Cortex of kidney (tissue), 1 donor: ENCODE measurements around the gene APOA1.
"Not testable (repeated sequence)": the region's sequence is repeated elsewhere in the genome, so short reads cannot be mapped to it uniquely, and the experiment has no call there.

Source experiments
- DNase-seq: peaks from one replicate; lab custom pipeline; 2025; lab: John Stamatoyannopoulos, UW

APOA1 gene

GRCh38 chr11:116813781-116814471 is 23.5 kb downstream of the APOA1 start:
- no peak for DNase-seq

- no peak for DNase-seq
Observed at GRCh38 chr11:116813170-116813569, 24.3 kb downstream of the APOA1 start.

GRCh38 chr11:116812109-116812508 is 25.3 kb downstream of the APOA1 start:
- no peak for DNase-seq

- DNase-seq: no peak
Observed at GRCh38 chr11:116811194-116811593, 26.2 kb downstream of the APOA1 start.

GRCh38 chr11:116808262-116809175 is 28.9 kb downstream of the APOA1 start:
- no peak for DNase-seq

- no peak for DNase-seq
Observed at GRCh38 chr11:116807601-116808261, 29.7 kb downstream of the APOA1 start.

- no peak for DNase-seq
Observed at GRCh38 chr11:116804001-116804400, 33.4 kb downstream of the APOA1 start.

- DNase-seq: not testable (repeated sequence)
Observed at GRCh38 chr11:116801662-116802061, 35.8 kb downstream of the APOA1 start.

GRCh38 chr11:116800610-116801009 is 36.8 kb downstream of the APOA1 start:
- no peak for DNase-seq

- no peak for DNase-seq
Observed at GRCh38 chr11:116798368-116798767, 39.1 kb downstream of the APOA1 start.

GRCh38 chr11:116797816-116798215 is 39.6 kb downstream of the APOA1 start:
- DNase-seq: no peak

- no peak for DNase-seq
Observed at GRCh38 chr11:116796548-116796947, 40.9 kb downstream of the APOA1 start.

- no peak for DNase-seq
Observed at GRCh38 chr11:116794851-116795250, 42.6 kb downstream of the APOA1 start.

GRCh38 chr11:116793772-116794097 is 43.7 kb downstream of the APOA1 start:
- no peak for DNase-seq

GRCh38 chr11:116792869-116793771 is 44.3 kb downstream of the APOA1 start:
- no peak for DNase-seq

- no peak for DNase-seq
Observed at GRCh38 chr11:116792144-116792868, 45.1 kb downstream of the APOA1 start.

- DNase-seq: no peak
Observed at GRCh38 chr11:116791813-116792143, 45.6 kb downstream of the APOA1 start, which contains the start of gene APOA5. Gene APOA5 (minus strand): TSS chr11:116791879. CDS start chr11:116791860, 19 bp downstream.

- DNase-seq: no peak
Observed at GRCh38 chr11:116791002-116791812, 46.2 kb downstream of the APOA1 start.

GRCh38 chr11:116790167-116791001 is 47.0 kb downstream of the APOA1 start:
- DNase-seq: no peak
